GM12801 (cell line): ENCODE results near the gene PDZRN4.

ENCODE experiments used
- CTCF ChIP-seq: IDR thresholded peaks from one replicate; pipeline ENCODE4 v1.5.1; 2011; ENCODE audit warnings: control low read depth; ENCODE audit not compliant: insufficient read length; ENCODE audit errors: extremely low read depth

Gene PDZRN4

GRCh38 chr12:41515953-41516352 lies 327.8 kb downstream of the PDZRN4 start:
- TF ChIP-seq CTCF: no peak

- no peak for TF ChIP-seq CTCF
Measured at GRCh38 chr12:41520869-41521268, 332.7 kb downstream of the PDZRN4 start.

- TF ChIP-seq CTCF: no peak
Measured at GRCh38 chr12:41521872-41522379, 333.8 kb downstream of the PDZRN4 start.

- no peak for TF ChIP-seq CTCF
Measured at GRCh38 chr12:41527062-41527461, 338.9 kb downstream of the PDZRN4 start.

- no peak for TF ChIP-seq CTCF
Measured at GRCh38 chr12:41527534-41528116, 339.5 kb downstream of the PDZRN4 start.

- no peak for TF ChIP-seq CTCF
Measured at GRCh38 chr12:41528874-41529273, 340.8 kb downstream of the PDZRN4 start.

GRCh38 chr12:41530441-41530840 lies 342.3 kb downstream of the PDZRN4 start:
- TF ChIP-seq CTCF: no peak
